RKO (cell line): Measurements from ENCODE around the gene CIAO3.

ENCODE experiments used
- DNase-seq: peaks from one replicate; pipeline ENCODE4 v3.0.0-alpha.2; 2016; ENCODE audit warnings: low spot score

The CIAO3 gene

DNA sequence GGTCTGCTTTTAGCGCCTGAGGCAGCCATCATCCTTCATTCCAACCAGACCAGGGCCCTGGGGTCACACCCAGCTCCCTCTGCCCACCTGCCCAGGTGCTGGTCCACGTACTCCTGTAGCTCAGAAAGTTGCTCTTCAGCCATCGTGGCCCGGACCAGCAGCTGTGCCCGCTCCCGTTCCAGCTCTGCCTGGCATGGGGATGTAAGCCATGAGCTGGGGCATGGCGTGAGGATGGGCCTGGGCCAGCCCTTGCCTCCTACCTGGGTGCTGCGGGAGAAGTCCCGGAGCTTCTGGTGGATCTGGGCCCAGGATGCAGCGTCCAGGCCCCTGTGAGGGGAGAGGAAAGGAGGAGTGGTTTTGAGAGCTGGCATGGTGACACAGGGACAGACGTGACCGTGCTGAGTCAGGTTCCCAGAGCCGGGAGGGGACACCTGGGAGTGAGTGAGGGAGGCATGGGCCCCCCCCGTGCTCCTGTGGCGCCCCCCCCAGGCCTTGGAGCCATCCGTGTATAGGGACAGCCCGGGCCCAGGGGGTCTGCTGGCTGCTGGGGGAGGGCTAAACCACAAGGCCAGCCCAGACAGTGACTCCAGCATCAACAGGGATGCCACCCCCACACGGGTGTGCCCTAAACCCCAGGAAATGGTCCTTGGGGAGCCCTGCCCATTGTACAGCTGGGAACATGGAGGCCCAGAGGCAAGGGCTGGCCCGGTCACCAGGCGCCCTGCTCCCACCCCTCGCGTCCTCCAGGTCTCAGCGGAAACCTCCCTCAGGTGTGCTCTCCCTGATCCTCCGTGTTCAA, 17.8 kb downstream of the CIAO3 start:
- no peak for DNase-seq

DNA sequence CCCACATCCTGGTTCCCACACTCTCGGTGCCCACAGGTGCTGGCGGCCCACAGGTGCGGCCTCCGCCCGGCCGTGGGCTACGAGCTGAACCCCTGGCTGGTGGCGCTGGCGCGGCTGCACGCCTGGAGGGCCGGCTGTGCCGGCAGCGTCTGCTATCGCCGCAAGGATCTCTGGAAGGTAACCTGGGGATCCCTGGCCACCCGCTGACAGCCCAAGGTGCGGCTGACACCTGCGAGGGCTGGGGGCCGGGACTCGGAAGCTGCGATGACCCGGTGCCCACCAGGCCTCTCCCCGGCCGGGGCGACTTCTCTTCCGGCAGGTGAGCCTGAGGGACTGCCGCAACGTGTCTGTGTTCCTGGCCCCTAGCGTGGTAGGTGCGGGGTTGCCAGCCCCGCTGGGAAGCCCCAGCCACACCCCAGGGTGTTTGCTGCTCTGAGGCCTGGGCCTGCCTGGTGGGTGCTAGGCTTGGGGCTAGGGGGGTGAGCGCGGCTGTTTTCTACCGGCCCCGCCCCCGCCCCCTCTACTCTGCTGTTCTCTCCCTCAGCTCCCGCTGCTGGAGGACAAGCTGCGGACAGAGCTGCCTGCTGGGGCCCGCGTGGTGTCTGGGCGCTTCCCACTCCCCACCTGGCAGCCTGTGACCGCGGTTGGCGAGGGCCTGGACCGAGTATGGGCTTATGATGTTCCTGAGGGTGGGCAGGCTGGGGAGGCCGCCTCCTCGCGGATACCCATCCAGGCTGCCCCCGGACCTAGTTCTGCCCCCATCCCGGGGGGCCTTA, 18.8 kb downstream of the CIAO3 start:
- no peak for DNase-seq

DNA sequence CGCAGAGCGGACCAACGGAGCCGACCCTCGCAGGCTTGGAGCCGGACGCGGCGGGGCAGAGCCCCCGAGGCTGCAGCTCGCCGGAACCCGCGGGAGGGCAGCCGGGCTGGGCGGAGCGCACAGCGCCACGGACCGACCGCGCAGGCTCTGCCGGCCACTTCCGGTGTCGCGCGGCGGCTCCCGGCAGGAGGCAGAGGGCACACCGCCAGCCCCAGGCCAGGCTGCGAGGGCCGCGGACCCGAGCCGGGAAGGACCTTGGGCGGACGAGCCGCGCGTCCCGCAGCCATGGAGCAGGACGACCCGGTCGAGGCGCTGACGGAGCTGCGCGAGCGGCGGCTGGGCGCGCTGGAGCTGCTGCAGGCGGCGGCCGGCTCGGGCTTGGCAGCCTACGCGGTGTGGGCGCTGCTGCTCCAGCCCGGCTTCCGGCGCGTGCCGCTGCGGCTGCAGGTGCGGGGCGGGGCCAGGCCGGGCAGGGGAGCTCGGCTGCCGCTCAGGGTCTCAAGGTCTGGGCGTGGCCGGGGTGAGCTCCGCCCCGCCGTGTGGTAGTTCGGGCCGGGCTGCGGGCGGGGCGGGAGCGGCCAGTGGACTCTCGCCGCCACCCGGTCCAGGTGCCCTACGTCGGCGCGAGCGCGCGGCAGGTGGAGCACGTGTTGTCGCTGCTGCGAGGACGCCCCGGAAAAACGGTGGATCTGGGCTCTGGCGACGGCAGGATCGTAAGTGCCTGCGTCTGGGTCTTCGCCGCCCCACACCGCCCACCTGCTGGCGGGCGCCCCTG, 19.6 kb downstream of the CIAO3 start, which contains the start of gene ANTKMT:
Gene ANTKMT, plus strand, starts transcription at position 157 of the 775 bp plus-strand sequence. Its CDS starts 129 bp downstream, at position 286.
- peak; percentile 87 for DNase-seq

DNA sequence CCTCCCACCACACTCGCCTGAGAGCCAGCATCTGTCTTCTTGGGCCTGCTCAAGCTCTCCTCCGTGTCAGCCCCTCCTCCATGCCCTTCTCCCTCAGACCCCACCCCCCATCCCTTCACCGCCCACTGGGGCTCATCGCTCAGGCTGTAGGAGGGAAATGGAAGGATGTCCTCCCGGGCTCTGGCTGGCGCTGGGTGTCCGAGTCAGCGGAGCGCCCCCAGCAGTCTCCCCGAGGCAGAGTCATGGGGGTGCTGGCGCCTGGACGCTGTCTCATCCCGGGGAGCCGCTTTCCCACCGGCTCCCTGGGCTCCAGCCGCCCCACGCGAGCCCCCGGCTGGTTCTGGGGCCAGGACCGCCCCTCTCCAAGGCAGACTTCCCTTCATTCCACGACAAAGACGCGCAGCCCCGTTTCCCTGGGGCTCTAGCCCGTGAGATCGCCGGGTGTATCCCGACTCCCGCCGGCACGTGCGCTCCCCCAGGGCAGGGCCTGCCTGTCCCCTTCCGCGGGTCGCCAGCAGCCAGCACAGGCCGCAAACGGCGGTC, 20.3 kb downstream of the CIAO3 start:
- peak; percentile 78 for DNase-seq

DNA sequence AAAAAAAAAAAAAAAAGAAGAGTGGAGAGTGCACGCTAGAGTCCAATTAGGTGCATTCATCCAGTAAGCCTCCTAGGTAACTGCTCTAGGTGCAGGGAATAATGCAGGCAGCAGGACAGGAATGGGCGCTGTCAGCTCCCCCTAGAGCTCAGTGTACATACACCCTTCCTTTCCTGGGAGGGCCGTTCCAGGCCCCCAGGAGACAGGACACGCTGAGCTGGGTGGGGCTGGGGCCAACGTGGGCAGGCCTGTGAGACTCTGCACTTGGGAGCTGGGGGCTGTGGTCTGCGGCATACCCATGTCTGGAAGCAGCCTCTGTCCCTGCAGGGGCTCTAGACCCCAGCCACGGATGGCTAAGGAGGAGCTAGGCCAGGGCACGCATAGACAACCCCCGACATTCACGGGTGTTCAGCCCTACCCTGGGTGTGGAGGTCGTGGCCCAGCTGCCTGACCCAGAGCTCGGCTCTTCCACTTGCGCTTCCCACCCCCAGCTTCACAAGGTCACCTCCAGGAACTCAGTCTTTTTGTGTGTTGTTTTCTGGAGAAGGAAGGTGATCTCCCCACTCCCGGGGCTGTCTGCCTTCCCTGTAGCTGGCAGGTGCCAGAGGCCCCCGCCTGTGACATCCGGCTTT, 20.9 kb downstream of the CIAO3 start:
- DNase-seq: peak; percentile 69

DNA sequence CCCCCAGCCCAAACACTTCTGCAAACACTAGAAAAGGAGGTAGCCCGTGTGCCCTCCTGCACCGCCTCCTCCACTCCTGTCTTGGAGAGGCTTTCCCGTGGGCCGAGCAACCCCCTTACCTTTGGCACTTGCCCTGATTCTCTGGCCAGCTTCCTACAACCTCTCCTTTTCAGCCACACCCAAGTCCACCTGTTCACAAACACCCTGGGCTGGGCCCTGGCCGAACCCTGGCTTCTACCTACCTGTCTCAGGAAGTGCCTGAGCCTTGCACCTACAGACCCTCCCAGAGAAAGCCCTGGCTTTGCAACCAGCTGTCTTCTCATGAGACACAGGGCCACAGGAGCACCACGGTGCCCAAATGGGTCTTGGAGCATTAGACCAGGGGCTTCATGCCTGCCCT, 21.9 kb downstream of the CIAO3 start:
- no peak for DNase-seq

DNA sequence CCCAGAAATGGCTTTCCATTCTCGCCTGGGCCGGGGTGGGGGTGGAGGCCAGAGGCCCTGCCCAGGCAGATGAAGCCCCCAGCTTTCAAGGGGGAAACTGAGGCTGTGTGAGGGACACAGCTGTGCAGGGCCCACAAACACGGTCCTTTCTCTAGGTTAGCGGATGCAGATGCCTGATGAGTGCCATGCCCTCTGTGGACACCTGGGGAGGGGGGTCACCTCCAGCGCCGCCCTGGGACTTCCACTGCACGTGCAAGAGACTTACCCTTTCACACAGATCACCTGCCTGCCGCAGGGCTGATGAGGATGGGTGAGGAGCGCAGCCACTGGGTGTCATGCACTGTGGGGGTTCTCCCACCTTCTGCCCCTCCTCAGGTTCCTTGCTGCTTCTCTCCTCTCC, 22.4 kb downstream of the CIAO3 start:
- DNase-seq: no peak

DNA sequence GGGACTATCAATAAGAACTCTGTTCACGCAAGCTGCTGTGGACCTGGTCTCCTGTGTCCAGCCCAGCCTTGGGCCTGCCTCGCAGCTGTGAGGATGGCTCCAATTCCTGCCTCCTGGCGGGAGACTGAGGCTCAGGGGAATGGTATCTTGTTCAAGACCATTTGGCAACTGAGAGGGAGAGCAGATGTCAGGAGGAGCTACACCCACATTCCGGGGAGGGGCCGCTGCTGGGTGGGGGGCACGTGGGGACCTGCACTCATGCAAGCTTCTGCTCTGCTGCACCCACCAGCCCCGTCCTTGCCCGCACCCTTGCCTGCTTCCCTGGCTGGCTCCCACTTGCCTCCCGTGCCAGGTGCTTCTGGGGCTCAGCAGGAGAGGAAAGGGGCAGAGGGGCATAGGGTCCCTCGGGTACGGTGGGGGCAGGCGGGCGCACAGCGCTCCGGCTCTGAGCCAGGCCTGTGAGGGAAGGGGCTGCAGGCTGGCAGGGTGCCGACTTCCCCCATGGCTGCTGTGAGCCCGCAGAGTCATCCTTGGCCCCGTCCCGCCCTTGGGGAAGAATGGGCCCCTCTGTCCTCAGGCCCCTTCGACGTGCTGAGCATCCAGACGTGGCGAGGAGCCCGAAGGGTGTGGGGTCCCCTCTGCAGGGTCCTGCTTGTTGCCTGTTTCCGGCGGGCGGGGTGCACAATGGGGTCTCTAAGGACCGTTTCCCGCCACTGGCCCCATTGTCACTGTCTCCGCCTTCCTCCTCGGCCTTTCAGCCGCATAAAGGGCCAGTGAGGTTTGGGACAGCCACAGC, 23.1 kb downstream of the CIAO3 start:
- DNase-seq: no peak

DNA sequence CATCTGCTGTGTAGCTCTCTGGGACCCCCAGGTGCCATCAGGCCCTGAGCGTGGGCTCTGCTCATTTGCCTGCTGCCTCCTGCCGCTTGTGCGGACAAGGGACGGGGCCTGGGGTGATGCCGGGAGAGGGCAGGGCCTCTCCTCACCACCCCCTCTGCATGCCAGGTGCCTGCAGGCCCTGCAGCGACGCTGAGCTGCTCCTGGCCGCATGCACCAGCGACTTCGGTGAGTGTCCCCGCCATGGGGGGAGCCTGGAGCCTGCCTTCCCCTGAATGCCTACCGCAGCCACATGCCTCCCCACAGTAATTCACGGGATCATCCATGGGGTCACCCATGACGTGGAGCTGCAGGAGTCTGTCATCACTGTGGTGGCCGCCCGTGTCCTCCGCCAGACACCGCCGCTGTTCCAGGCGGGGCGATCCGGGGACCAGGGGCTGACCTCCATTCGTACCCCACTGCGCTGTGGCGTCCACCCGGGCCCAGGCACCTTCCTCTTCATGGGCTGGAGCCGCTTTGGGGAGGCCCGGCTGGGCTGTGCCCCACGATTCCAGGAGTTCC, 23.9 kb downstream of the CIAO3 start:
- no peak for DNase-seq

DNA sequence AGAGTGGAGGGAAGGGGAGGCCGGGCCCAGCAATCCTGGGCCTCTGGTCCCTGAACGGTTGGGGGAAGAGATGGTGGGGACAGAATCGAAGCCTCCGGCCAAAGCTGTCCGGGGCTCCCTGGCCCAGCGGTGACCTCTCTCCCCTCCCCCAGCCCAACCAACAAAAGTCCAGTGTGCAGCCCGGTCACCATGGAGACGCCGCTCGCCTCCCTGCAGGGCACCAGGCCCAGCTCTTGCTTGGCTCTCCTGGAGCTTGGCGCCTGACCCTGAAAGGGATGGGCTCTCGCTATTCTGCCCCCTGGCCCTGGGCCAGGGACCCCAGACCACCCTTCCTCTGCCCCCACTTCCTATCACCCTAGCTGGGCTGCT, 24.6 kb downstream of the CIAO3 start:
- peak; percentile 68 for DNase-seq

DNA sequence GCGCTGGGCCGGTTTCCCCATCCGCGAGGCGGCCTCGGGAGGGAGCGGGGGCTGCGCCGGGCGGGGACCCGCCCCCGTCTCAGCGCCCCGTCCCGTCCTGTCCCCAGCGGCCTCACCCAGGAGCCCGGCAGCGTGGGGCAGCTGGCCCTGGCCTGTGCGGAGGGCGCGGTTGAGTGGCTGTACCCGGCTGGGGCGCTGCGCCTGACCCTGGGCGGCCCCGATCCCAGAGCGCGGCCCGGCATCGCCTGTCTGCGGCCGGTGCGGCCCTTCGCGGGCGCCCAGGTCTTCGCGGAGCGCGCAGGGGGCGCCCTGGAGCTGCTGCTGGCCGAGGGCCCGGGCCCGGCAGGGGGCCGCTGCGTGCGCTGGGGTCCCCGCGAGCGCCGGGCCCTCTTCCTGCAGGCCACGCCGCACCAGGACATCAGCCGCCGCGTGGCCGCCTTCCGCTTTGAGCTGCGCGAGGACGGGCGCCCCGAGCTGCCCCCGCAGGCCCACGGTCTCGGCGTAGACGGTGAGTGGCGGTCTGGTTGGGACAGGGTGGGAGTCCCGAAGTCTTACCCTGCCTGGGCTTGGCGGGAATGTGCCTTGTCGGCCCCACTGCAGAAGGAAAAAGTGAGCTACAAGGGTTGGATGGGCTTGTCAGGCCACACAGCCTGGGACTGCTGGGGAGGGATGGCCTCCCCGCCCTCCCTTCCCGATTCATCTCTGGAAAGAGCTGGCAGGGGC, 25.2 kb downstream of the CIAO3 start:
- peak; percentile 46 for DNase-seq

DNA sequence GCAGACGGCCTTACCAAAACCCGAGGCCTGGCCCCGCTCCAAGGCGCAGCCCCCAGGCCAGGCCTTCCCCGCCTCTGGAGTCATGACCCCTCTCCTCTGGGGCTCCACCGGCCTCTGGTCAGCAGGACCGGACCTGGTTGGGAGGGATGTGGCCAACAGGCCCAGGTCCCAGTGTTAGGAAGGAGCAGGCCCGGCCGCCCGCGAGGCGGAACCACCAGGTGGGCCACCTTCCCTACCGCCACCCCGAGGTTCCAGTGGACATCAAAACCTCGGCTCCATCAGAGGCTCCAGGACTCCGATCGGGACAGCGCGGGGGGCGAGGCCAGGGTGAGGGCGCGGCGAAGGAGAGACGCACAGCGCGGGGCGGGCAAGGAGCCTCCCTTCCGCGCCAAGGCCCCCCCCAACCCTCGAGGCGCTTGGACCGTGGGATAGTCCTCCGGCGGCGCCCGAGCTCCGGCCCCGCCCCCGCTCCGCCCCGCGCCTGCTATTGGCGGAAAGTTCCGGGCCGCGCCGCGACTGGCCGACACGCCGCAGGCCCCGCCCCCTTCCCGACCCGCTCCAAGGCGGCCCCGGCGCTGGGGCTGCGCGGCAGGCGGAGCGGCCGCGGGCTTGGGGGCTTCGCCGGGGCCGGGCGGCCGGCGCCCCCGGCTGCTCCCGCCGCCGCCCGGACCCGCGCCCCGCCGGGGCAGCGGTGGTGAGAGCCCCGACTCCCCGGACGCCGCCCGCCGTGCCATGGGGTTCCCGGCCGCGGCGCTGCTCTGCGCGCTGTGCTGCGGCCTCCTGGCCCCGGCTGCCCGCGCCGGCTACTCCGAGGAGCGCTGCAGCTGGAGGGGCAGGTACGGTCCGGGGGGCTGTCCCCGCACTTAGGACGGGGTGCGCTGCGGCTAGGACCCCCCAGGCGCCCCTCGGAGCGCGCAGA, 26.0 kb downstream of the CIAO3 start, which contains the start of gene METRN:
Gene METRN, plus strand, starts transcription at position 561 of the 919 bp plus-strand sequence. Its CDS starts 172 bp downstream, at position 733.
- DNase-seq: peak; percentile 90

DNA sequence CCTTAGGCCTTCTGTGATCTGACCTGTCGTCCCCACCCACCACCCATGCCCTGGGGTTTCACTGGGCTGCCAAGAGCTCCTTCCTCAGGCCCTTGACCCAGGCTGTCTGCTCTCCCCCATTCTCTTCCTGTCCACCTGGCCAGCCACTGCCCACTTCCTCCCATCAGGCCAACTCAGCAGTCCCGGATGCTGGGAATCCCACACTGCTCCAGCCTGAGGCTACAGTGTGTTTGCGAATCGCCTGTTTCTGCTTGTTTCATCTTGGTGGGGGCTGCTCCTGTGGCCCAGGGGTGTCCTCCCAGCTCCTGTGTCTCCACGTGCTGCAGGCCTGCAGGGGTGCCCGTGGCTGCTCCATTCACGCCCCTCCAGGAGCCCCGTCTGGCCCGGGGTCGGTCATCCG, 26.7 kb downstream of the CIAO3 start:
- DNase-seq: no peak

DNA sequence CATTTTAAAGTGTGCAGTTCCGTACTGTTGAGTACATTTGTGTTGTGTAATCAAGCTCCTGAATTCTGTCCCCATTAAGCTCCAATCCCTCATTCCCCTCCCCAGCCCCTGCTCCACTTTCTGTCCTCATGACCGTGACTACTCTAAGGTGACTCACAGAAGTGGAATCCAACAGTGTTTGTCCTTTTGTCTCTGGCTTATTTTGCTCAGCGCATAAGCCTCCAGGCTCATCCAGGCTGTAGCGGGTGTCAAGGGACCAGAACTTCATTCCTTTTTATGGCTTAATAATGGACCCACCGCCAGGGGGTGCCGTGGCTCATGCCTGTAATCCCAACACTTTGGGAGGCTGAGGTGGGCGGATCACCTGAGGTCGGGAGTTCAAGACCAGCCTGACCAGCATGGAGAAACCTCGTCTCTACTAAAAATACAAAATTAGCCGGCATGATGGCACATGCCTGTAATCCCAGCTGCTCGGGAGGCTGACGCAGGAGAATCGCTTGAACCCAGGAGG, 28.0 kb downstream of the CIAO3 start:
- peak; percentile 96 for DNase-seq

DNA sequence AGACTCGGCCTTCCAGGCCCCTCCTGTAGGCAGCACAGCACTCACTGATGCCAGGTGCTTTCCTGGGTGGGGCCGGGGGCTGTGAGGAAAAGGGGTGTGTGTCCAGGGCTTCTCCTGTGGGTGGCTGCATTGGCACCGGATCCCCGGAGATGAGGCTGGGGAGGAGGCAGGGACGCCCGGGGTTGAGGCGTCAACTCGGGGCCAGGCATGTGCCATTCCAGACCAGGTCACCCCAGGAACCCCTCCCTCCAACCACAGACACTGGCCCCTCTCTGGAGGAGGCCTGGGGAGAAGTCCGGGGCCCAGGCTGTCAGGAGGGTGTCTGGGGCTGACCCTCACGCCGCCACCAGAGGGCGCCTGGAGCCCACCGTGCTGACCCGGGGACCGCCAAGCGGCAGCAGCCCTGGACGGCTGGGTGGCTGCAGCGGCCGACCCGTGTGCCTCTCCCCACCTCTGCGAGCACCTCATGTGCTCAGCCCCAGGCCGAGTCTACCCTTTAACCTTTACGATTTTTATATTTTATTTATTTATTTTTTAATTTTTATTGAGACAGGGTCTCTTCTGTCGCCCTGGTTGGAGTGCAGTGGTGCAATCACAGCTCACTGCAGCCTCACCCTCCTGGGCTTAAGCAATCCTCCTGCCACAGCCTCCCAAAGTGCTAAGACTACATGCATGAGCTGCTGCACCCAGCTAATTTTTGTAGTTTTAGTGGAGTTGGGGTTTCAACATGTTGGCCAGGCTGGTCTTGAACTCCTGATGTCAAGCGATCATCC, 29.1 kb downstream of the CIAO3 start:
- DNase-seq: peak; percentile 77

DNA sequence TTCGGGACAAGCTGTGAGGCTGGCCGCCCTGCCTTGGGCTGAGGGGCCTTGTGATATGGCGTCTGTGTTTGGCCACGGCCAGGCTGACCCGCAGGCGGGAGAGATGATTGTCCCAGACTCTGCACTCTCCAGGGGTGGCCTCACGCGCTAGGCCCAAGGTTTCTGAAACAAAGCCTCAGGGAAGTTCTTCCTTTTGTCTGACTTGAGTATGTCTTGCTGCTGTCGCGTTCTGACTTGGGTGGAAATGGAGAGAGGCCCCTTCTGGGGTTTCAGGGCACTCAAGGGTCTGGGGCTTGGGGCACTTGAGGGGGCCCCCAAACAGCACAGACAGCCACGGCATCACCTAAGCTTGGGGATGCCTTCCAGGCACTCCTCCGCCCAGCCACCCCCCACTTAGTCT, 29.7 kb downstream of the CIAO3 start:
- no peak for DNase-seq

DNA sequence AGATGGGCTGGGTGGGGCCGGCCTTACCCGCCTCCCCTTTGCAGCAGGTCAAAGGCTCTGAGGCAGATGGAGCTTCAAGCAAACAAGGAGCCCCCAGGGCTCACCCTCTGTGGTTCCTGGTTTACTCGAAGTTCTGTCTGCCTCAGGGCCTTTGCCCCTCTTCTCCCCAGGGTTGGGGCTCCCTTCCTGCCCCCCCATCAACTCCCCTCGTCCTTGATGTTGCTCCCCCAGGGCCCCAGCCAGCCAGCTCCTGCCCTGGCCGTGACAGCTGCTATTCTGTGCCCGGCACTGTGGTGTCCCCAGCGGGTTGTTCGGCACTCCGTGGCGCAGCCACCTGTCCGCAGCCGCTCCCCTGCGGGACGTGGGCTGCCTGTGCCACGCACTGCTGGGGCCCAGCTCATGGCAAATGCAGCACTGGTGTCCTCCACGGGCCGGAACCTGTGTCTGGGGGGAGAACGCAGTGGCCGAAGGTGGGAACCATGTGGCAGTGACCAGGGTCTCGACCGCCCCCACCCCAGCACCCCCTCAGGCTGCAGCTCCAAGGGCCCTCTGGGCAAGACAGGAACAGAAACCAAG, 30.2 kb downstream of the CIAO3 start:
- DNase-seq: no peak
